ENCODE measurements around the gene AP2M1. TPM values are rescaled to one million over a fixed set of nuclear protein-coding genes. Genes with fewer than 3 reads are reported as not detected.

AP2M1 gene
- total and polyA plus RNA-seq, 10 of the 15 experiments (the other 5 are each of a cell fraction or from before 2014, with no cell fraction given): 65.6 to 356 (median 161) TPM

DNA sequence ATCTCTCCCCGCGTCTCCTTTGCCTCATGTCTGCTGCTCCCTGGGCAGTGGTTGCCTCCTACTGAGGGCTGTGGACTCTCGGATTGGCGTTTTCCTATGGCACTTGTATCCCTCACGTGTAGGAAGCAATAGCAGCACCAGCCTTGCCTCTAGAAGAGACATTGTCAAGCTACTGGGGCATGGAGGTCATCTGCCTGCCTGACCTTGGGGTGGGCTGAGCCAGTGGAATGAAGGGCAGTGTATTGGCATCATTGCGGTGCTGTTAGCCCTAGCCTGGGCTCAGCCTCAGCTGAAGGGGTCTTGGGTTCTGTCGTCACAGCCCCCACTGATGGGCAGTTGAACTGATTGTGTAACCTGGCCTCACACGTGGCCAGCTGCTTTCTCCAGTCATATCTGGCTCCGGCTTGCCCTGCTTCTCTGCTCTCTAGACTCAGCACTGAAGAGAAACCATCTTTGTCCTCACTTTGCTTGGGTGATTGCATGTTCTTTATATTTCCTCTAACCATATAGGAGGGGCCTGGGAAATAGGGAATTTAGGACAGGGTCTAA, 19.4 kb downstream of the AP2M1 start:
- in situ Hi-C loops (cut with MboI) (no loop called here), intact Hi-C loops (cut with micrococcal nuclease; ENCODE audit: unreplicated experiment) (no loop called here)
- Histone ChIP-seq H3K27me3 (replicated peaks in 1 of 2; ENCODE audit: control insufficient read depth in 2 of 2, insufficient read depth in 2 of 2, low read length in 1 of 2) (no peaks in the 10 kb centered on the region), H3K36me3 (ENCODE audit: control insufficient read depth in 2 of 2, insufficient read depth in 2 of 2, low read length in 1 of 2) (peaks cover 11 to 27% of the 10 kb centered on the region in 2 experiments; a peak in 3 of 4 replicates), H3K27ac (ENCODE audit: control insufficient read depth, insufficient read depth) (no peak overlapping the region), H3K79me2 (ENCODE audit: control insufficient read depth, insufficient read depth, low read length) (no peaks in the 10 kb centered on the region), H3K4me1 (ENCODE audit: control insufficient read depth, insufficient read depth, low read length) (no peaks in the 10 kb centered on the region), H3K9ac (ENCODE audit: control insufficient read depth, insufficient read depth, low read length) (no peak overlapping the region), H4K20me1 (ENCODE audit: control insufficient read depth, insufficient read depth) (peaks cover 1% of the 10 kb centered on the region; the same call in 1 of the 2 replicates), H2AFZ (ENCODE audit: control insufficient read depth, low read depth, low read length) (no peak overlapping the region), H3K4me3 (no peak overlapping the region), H3K4me2 (ENCODE audit: control insufficient read depth, insufficient read depth) (no peak overlapping the region), H3K9me3 (replicated peaks; ENCODE audit: control insufficient read depth, insufficient read depth, low read length) (no peaks in the 10 kb centered on the region)
- ChIA-PET CTCF (no interaction called here), POLR2A (no interaction called here), SMC1A (ENCODE audit: uncharacterized antibody, unreplicated experiment) (no interaction called here), RAD21 (ENCODE audit: unreplicated experiment) (no interaction called here)
- FAIRE-seq: no peak
- TF ChIP-seq, protein P1, sequence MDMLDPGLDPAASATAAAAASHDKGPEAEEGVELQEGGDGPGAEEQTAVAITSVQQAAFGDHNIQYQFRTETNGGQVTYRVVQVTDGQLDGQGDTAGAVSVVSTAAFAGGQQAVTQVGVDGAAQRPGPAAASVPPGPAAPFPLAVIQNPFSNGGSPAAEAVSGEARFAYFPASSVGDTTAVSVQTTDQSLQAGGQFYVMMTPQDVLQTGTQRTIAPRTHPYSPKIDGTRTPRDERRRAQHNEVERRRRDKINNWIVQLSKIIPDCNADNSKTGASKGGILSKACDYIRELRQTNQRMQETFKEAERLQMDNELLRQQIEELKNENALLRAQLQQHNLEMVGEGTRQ (IDR thresholded peaks at IDR 0.05; ENCODE audit: borderline replicate concordance, low read depth, low read length): no peak
- no peak for TF ChIP-seq ATF7 (IDR thresholded peaks at IDR 0.05; ENCODE audit: low read depth)
- no peak for TF ChIP-seq ZNF384 (IDR thresholded peaks at IDR 0.05; ENCODE audit: borderline replicate concordance, low read depth, low read length)
- DNase-seq (ENCODE audit: low read depth, low spot score): no peak
- no TSS peak for BruUV-seq (replicated peaks)
- ATAC-seq: no peak
- WGBS (ENCODE audit: insufficient coverage, insufficient replicate concordance, low lambda C conversion rate, missing lambda C conversion rate): 98% methylated on average over 9 of the region's 9 CpGs

DNA sequence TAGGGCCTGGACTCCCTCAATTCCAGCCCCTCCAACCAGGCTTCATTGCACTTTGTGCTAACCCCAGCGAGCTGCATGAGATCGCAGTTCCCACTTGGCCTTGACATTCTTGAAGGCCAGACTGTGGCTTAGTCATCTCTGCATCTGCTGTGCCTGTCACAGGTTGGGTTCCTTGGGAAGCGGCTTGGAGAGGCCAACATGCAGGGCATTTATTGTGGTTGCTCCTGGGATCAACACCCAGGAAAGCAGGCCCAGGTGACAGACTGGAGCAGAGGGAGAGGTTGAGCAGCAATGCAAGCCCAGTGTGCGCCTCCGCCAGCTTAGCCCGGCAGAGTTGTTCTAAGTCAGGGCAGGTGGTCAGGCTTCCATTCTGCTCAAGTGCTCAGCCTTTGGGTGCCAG, 21.9 kb downstream of the AP2M1 start:
- DNase-seq (ENCODE audit: low read depth, low spot score): no peak
- peaks cover 8 to 23% of the 10 kb centered on the region in 2 experiments; a peak in 3 of 4 replicates for H3K36me3 ChIP-seq (ENCODE audit: control insufficient read depth in 2 of 2, insufficient read depth in 2 of 2, low read length in 1 of 2)
- intact Hi-C loops (cut with micrococcal nuclease; ENCODE audit: unreplicated experiment): no loop called here
- no peak overlapping the region for H3K9ac ChIP-seq (ENCODE audit: control insufficient read depth, insufficient read depth, low read length)
- H3K9me3 ChIP-seq (replicated peaks; ENCODE audit: control insufficient read depth, insufficient read depth, low read length): no peaks in the 10 kb centered on the region
- H3K79me2 ChIP-seq (ENCODE audit: control insufficient read depth, insufficient read depth, low read length): no peaks in the 10 kb centered on the region
- no peaks in the 10 kb centered on the region for H3K27me3 ChIP-seq (replicated peaks in 1 of 2; ENCODE audit: control insufficient read depth in 2 of 2, insufficient read depth in 2 of 2, low read length in 1 of 2)
- H3K4me2 ChIP-seq (ENCODE audit: control insufficient read depth, insufficient read depth): no peak overlapping the region
- ChIA-PET POLR2A (interaction anchor here (1.5 kb wide), 1 partner anchor 11 kb away, joined by 3 read pairs; the partner anchor contains the start of gene ABCF3), CTCF (interaction anchor here (0.9 kb wide), 1 partner anchor 31 kb away, joined by 4 read pairs; no protein-coding TSS in a partner anchor), RAD21 (ENCODE audit: unreplicated experiment) (interaction anchor here (0.6 kb wide), 1 partner anchor 301 kb away, joined by 4 read pairs; no protein-coding TSS in a partner anchor), SMC1A (ENCODE audit: uncharacterized antibody, unreplicated experiment) (no interaction called here)
- no TSS peak for BruUV-seq (replicated peaks)
- no peak for FAIRE-seq
- no peak for ATAC-seq
- in situ Hi-C loops (cut with MboI): no loop called here
- no peaks in the 10 kb centered on the region for H3K4me1 ChIP-seq (ENCODE audit: control insufficient read depth, insufficient read depth, low read length)
- no peak overlapping the region for H3K27ac ChIP-seq (ENCODE audit: control insufficient read depth, insufficient read depth)
- 90% methylated on average over 6 of the region's 6 CpGs for WGBS (ENCODE audit: insufficient coverage, insufficient replicate concordance, low lambda C conversion rate, missing lambda C conversion rate)
- H4K20me1 ChIP-seq (ENCODE audit: control insufficient read depth, insufficient read depth): no peaks in the 10 kb centered on the region
- no peak overlapping the region for H2AFZ ChIP-seq (ENCODE audit: control insufficient read depth, low read depth, low read length)
- no peak overlapping the region for H3K4me3 ChIP-seq
- no peak for TF ChIP-seq SMARCA5 (IDR thresholded peaks at IDR 0.05)
- no peak for TF ChIP-seq RAD51 (IDR thresholded peaks at IDR 0.05)
- TF ChIP-seq KAT2A (conservative IDR thresholded peaks at IDR 0.05; ENCODE audit: control insufficient read depth, low read depth, low read length): no peak
- no peak for TF ChIP-seq CREB1 (IDR thresholded peaks at IDR 0.05; ENCODE audit: low read depth)
- no peak for TF ChIP-seq RCOR1 (conservative IDR thresholded peaks at IDR 0.05; ENCODE audit: low read depth, low read length)
- TF ChIP-seq SRF (IDR thresholded peaks at IDR 0.05; ENCODE audit: low read depth in 2 of 2, low read length in 2 of 2): no peak
- no peak for TF ChIP-seq ASH2L (IDR thresholded peaks at IDR 0.05; ENCODE audit: borderline replicate concordance, low read depth)
- no peak for TF ChIP-seq BACH1 (IDR thresholded peaks at IDR 0.05; ENCODE audit: borderline replicate concordance)
- no peak for TF ChIP-seq IKZF1 (conservative IDR thresholded peaks at IDR 0.05)
- no peak for TF ChIP-seq NRF1 (conservative IDR thresholded peaks at IDR 0.05; ENCODE audit: low read depth, low read length)
- TF ChIP-seq EGR1 (IDR thresholded peaks at IDR 0.05; ENCODE audit: borderline replicate concordance in 1 of 2, low read depth in 2 of 2, low read length in 2 of 2): no peak
- no peak for TF ChIP-seq HDAC2 (IDR thresholded peaks at IDR 0.05)
- TF ChIP-seq, protein P2, sequence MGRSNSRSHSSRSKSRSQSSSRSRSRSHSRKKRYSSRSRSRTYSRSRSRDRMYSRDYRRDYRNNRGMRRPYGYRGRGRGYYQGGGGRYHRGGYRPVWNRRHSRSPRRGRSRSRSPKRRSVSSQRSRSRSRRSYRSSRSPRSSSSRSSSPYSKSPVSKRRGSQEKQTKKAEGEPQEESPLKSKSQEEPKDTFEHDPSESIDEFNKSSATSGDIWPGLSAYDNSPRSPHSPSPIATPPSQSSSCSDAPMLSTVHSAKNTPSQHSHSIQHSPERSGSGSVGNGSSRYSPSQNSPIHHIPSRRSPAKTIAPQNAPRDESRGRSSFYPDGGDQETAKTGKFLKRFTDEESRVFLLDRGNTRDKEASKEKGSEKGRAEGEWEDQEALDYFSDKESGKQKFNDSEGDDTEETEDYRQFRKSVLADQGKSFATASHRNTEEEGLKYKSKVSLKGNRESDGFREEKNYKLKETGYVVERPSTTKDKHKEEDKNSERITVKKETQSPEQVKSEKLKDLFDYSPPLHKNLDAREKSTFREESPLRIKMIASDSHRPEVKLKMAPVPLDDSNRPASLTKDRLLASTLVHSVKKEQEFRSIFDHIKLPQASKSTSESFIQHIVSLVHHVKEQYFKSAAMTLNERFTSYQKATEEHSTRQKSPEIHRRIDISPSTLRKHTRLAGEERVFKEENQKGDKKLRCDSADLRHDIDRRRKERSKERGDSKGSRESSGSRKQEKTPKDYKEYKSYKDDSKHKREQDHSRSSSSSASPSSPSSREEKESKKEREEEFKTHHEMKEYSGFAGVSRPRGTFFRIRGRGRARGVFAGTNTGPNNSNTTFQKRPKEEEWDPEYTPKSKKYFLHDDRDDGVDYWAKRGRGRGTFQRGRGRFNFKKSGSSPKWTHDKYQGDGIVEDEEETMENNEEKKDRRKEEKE (IDR thresholded peaks at IDR 0.05): no peak

Measured in GM12878 (cell line).